B cell (primary cell): ENCODE measurements around the gene PTPRT. TPM values are rescaled to one million over a fixed set of nuclear protein-coding genes. Genes with fewer than 3 reads are reported as not detected.

ENCODE experiments used
- ATAC-seq: fragments of 200-7000 bp; cut with Tn5 transposase; one replicate; pipeline ENCODE4 v1.10.0; 2021; ENCODE audit warnings: low read depth, mild to moderate bottlenecking, moderate number of reproducible peaks, moderate library complexity
- CTCF ChIA-PET: fragments of 350-600 bp; sonication (Branson Sonifier 250); formaldehyde crosslinking; loops from one replicate; lab custom pipeline; 2021; ENCODE audit warnings: antibody characterized with exemption, inconsistent platforms; lab: Charles Lee
- POLR2A ChIA-PET: fragments of 350-600 bp; sonication (Branson Sonifier 250); formaldehyde crosslinking; loops from one replicate; lab custom pipeline; 2021; ENCODE audit warnings: antibody characterized with exemption; lab: Charles Lee
- DNase-seq: peaks from one replicate; pipeline ENCODE4 v3.0.0; 2013
- H2AFZ ChIP-seq: 2 replicates; pipeline ENCODE4 v1.6.1; 2012; ENCODE audit warnings: mild to moderate bottlenecking, low read depth, low read length; ENCODE audit not compliant: insufficient read depth, poor library complexity, severe bottlenecking
- H3K27ac ChIP-seq, 2 donors: 1 replicate in 1 of 2; 2 replicates in 1 of 2; pipeline ENCODE4 v1.5.1; 2012 to 2013; ENCODE audit warnings: low read length in 2 of 2, mild to moderate bottlenecking in 2 of 2, moderate library complexity in 1 of 2
- H3K27me3 ChIP-seq, 4 experiments: fragments of 200-600 bp in 1 of 4; sonication (generic) in 1 of 4; replicated peaks in 1 of 4; 1 replicate in 2 of 4; 2 replicates in 2 of 4; pipeline versions ENCODE4 v1.6.1 to v1.7.0; 2013 to 2016; ENCODE audit warnings: low read length in 3 of 4, mild to moderate bottlenecking in 2 of 4, mixed read lengths in 1 of 4, moderate library complexity in 1 of 4; ENCODE audit not compliant: insufficient read depth in 4 of 4, control insufficient read depth in 3 of 4; ENCODE audit errors: control extremely low read depth in 1 of 4
- H3K36me3 ChIP-seq, 2 experiments: replicated peaks in 1 of 2; 1 replicate in 1 of 2; 2 replicates in 1 of 2; pipeline versions ENCODE4 v1.6.1 to v1.7.1; 2013; ENCODE audit warnings: low read length in 1 of 2; ENCODE audit not compliant: insufficient read depth in 2 of 2, control insufficient read depth in 1 of 2; ENCODE audit errors: control extremely low read depth in 1 of 2, extremely low read depth in 1 of 2
- H3K4me1 ChIP-seq, 2 donors: fragments of 200-600 bp in 1 of 2; sonication (generic) in 1 of 2; 1 replicate in 1 of 2; 2 replicates in 1 of 2; pipeline versions ENCODE4 v1.5.1 to v1.6.1; 2013 to 2017; ENCODE audit warnings: low read length in 2 of 2; ENCODE audit not compliant: control insufficient read depth in 2 of 2, insufficient read depth in 2 of 2
- H3K4me2 ChIP-seq: replicated peaks from 2 replicates; pipeline ENCODE3; 2012; ENCODE audit warnings: mild to moderate bottlenecking, low read depth, low read length; ENCODE audit not compliant: poor library complexity, severe bottlenecking
- H3K4me3 ChIP-seq, 5 experiments: fragments of 200-600 bp in 1 of 5; sonication (generic) in 1 of 5; 1 replicate in 3 of 5; 2 replicates in 2 of 5; pipeline versions ENCODE4 v1.5.1 to v1.7.0; 2011 to 2016; ENCODE audit warnings: low read length in 4 of 5, mild to moderate bottlenecking in 4 of 5, low read depth in 2 of 5, control low read depth in 1 of 5, moderate library complexity in 1 of 5; ENCODE audit not compliant: insufficient read depth in 1 of 5; ENCODE audit errors: control extremely low read depth in 1 of 5, extremely low read depth in 1 of 5
- H3K79me2 ChIP-seq: fragments of 200-600 bp; sonication (generic); one replicate; pipeline ENCODE4 v1.6.0; 2016; ENCODE audit warnings: low read length; ENCODE audit not compliant: control insufficient read depth, insufficient read depth
- H3K9ac ChIP-seq: fragments of 200-600 bp; sonication (generic); 2 replicates; pipeline ENCODE4 v1.6.1; 2017; ENCODE audit warnings: mild to moderate bottlenecking, low read length, moderate library complexity
- H3K9me3 ChIP-seq, 3 donors: one replicate each; pipeline versions ENCODE4 v1.6.1 to v1.7.1; 2013; ENCODE audit warnings: low read length in 2 of 3; ENCODE audit not compliant: control insufficient read depth in 2 of 3, insufficient read depth in 1 of 3; ENCODE audit errors: control extremely low read depth in 1 of 3
- H4K20me1 ChIP-seq: 2 replicates; pipeline ENCODE4 v1.6.0; 2012; ENCODE audit warnings: mild to moderate bottlenecking, low read length; ENCODE audit not compliant: insufficient read depth, control insufficient read depth, poor library complexity, severe bottlenecking
- H3K27ac Mint-ChIP-seq: one replicate; pipeline ENCODE4 v1.8.0; 2021; ENCODE audit warnings: mixed read lengths
- H3K27me3 Mint-ChIP-seq: one replicate; pipeline ENCODE4 v1.8.0; 2021; ENCODE audit warnings: mixed read lengths
- H3K4me1 Mint-ChIP-seq: one replicate; pipeline ENCODE4 v1.8.0; 2021; ENCODE audit warnings: mixed read lengths
- H3K4me3 Mint-ChIP-seq: one replicate; pipeline ENCODE4 v1.8.0; 2021; ENCODE audit warnings: mixed read lengths
- H3K9me3 Mint-ChIP-seq: one replicate; pipeline ENCODE4 v1.8.0; 2022; ENCODE audit warnings: mixed read lengths; ENCODE audit not compliant: insufficient read depth
- CTCF ChIP-seq: fragments of 200-600 bp; IDR thresholded peaks from one replicate; pipeline ENCODE4 v1.8.0; 2022; ENCODE audit warnings: antibody characterized with exemption, mild to moderate bottlenecking
- EZH2 ChIP-seq: IDR thresholded peaks from 2 replicates; pipeline ENCODE4 v1.6.1; 2012; ENCODE audit warnings: borderline replicate concordance, low read depth, mild to moderate bottlenecking, moderate library complexity, low read length; ENCODE audit not compliant: insufficient read depth, poor library complexity, severe bottlenecking
- WGBS: methylation state at CpG from one replicate; pipeline ENCODE4 v1.1.5; 2013; ENCODE audit warnings: missing lambda C conversion rate; ENCODE audit not compliant: insufficient coverage; 5-methylcytosine and 5-hydroxymethylcytosine counted together
- intact Hi-C: fragments of 100-400 bp; cut with micrococcal nuclease; formaldehyde crosslinking; loops from one replicate; pipeline ENCODE4 v1.10.0; 2022
- polyA plus RNA-seq: library from polyadenylated mRNA; depleted of rRNA; stranded (reverse); fragments of >200 nt; gene quantifications from 2 replicates; pipeline ENCODE4 v1.2.3, GENCODE V29; 2012
- total RNA-seq, 2 donors: library from RNA; stranded (reverse); fragments of 120-200 nt in 1 of 2; gene quantifications; 1 replicate in 1 of 2; 2 replicates in 1 of 2; pipeline versions ENCODE4 v1.2.3 to v1.2.4, GENCODE V29; 2013 to 2022

Gene PTPRT
- total and polyA plus RNA-seq, 2 donors (not counting 1 experiment from before 2014, with no cell fraction given): not detected

GRCh38 chr20:43140726-43141125, 49.0 kb downstream of the PTPRT start:
- Mint-ChIP-seq H3K27ac (no peak overlapping the region), H3K27me3 (peaks cover 9% of the 10 kb centered on the region), H3K4me1 (no peaks in the 10 kb centered on the region), H3K4me3 (no peak overlapping the region), H3K9me3 (no peaks in the 10 kb centered on the region)
- 89% methylated on average over 2 of the region's 2 CpGs for WGBS
- Histone ChIP-seq H3K4me2 (no peak overlapping the region), H3K27ac (no peak overlapping the region), H3K79me2 (no peaks in the 10 kb centered on the region), H3K27me3 (no peaks in the 10 kb centered on the region), H3K9ac (no peak overlapping the region), H2AFZ (no peak overlapping the region), H3K9me3 (no peaks in the 10 kb centered on the region), H3K4me3 (no peak overlapping the region), H3K36me3 (no peaks in the 10 kb centered on the region), H4K20me1 (no peaks in the 10 kb centered on the region), H3K4me1 (no peaks in the 10 kb centered on the region)
- DNase-seq (no peak), ATAC-seq (no peak)
- TF ChIP-seq EZH2 (no peak), CTCF (no peak)
- POLR2A ChIA-PET: no interaction called here
- CTCF ChIA-PET: no interaction called here
- intact Hi-C loops: no loop called here

- TF ChIP-seq CTCF (no peak), EZH2 (no peak)
- no peak for ATAC-seq
- no peak overlapping the region for H3K4me3 ChIP-seq
- H2AFZ ChIP-seq: no peak overlapping the region
- H3K4me1 ChIP-seq: no peaks in the 10 kb centered on the region
- H3K79me2 ChIP-seq: no peaks in the 10 kb centered on the region
- ChIA-PET POLR2A (no interaction called here), CTCF (no interaction called here)
- H3K27ac ChIP-seq: no peak overlapping the region
- H3K27ac Mint-ChIP-seq: no peak overlapping the region
- intact Hi-C loops: no loop called here
- H3K9me3 Mint-ChIP-seq: no peaks in the 10 kb centered on the region
- no peaks in the 10 kb centered on the region for H3K9me3 ChIP-seq
- H3K4me1 Mint-ChIP-seq: no peaks in the 10 kb centered on the region
- peaks cover 4% of the 10 kb centered on the region for H3K27me3 Mint-ChIP-seq
- 92% methylated on average over 17 of the region's 17 CpGs for WGBS
- no peaks in the 10 kb centered on the region for H3K27me3 ChIP-seq
- no peak for DNase-seq
- H3K9ac ChIP-seq: no peak overlapping the region
- no peaks in the 10 kb centered on the region for H4K20me1 ChIP-seq
- no peak overlapping the region for H3K4me3 Mint-ChIP-seq
- H3K36me3 ChIP-seq: no peaks in the 10 kb centered on the region
- H3K4me2 ChIP-seq: no peak overlapping the region
These were observed 51.5 kb downstream of the PTPRT start for GRCh38 chr20:43138061-43138770.
